CD4-positive, alpha-beta T cell treated with Interleukin-15 for 4 hours (primary cell): ENCODE data around the gene MAP3K9.

ENCODE experiments used
- DNase-seq: peaks from one replicate; pipeline ENCODE4 v3.0.0-alpha.2; 2020; ENCODE audit warnings: low spot score

MAP3K9 gene

GRCh38 chr14:70697701-70698100, 111.6 kb downstream of the MAP3K9 start:
- DNase-seq, result no peak

DNA sequence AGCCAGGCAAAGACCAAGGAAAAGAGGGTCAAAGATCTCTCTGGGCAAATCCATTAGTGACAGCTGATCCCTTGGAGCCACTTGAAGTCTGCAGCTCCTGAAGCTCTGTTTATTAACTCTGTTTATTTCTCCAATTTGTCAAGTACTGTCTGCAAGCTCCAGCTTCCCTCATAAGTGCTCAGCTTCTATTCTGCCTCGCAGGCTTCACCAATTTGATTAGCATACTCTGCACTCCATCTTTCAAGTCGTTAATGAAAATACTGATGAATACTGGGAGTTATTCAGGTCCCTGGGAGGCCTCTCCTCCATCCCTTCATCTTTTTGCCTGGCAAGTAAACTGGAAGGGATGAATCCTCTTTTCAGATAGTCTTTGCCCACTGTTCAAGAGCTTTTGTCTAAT, 113.3 kb downstream of the MAP3K9 start:
- no peak for DNase-seq

GRCh38 chr14:70692210-70692609, 117.1 kb downstream of the MAP3K9 start:
- no peak for DNase-seq

DNA sequence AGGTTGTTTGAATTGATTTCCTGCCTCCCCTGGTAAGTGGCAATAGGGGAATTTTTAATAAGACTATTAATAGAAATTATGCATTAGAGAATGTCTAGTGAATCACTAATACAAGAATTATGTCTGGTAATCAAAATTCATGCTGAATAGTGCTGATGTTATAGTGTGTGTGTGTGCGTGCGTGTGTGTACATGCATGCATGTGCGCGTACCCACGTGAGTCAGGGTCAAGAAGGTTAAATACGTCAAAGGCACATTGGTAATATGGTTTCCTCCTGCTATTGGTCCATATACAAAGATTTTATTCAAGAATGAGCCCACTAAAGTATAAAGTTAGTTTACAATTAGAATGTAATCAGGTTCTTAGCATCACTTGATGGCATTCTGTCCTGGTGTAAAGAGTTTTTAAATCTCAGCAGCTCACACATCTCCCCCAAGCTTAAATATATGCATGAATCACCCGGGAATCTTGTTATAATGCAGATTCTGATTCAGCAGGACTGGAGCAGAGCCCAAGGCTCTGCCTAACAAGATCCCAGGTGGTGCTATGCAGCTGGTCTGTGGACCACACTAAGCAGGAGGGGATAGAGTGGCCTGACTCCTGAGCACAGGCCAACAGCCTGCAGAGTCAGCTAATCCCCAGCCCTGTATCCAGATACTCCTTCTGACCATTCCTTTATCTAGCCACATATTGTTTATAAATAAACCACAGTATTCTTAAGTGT, 123.7 kb downstream of the MAP3K9 start:
- DNase-seq, result no peak

- no peak for DNase-seq
These were observed 125.3 kb downstream of the MAP3K9 start for GRCh38 chr14:70683983-70684382.

DNA sequence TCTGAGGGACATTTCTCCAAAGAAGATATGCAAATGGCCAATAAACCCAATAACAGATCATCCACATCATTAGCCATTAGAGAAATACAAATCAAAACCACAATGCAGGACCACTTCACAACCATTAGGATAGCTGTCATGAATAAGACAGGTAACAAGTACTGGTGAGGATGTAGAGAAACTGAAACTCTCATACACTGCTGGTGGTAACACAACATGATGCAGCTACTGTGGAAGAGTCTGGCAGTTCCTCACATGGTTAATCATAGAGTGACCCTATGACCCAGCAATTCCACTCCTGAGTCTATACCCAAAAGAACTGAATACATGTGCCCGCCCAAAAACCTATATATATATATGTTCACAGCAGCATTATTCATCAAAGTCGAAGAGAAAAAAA, 128.6 kb downstream of the MAP3K9 start:
- no peak for DNase-seq

DNA sequence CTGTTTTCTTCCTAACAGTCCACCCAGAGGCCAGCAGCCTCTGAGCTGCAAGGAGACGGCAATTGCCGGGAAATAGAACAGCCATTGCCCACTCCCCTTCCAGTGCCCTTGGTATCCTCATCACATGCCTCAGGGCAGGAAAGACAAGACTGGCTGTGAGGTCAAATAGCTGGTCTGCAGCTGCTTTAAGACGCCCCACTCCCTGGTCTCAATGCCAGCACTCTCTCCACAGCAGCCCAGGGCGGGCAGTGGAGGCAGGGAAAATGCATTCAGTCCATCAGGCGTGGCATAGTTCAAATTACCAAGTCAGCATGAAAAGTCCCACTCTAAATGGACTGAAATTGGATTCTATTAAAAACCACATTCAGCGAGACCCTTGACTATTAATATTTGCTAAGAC, 132.0 kb downstream of the MAP3K9 start:
- no peak for DNase-seq
